B cell (primary cell): Measurements from ENCODE around the gene SEC24D.

ENCODE experiments used
- EZH2 ChIP-seq: IDR thresholded peaks from 2 replicates; pipeline ENCODE4 v1.6.1; 2012; ENCODE audit warnings: borderline replicate concordance, low read depth, mild to moderate bottlenecking, moderate library complexity, low read length; ENCODE audit not compliant: insufficient read depth, poor library complexity, severe bottlenecking
- TF ChIP-seq, protein P1 (sequence below): fragments of 200-600 bp; IDR thresholded peaks from one replicate; pipeline ENCODE4 v1.8.0; 2022; ENCODE audit warnings: antibody characterized with exemption, mild to moderate bottlenecking

DNA sequence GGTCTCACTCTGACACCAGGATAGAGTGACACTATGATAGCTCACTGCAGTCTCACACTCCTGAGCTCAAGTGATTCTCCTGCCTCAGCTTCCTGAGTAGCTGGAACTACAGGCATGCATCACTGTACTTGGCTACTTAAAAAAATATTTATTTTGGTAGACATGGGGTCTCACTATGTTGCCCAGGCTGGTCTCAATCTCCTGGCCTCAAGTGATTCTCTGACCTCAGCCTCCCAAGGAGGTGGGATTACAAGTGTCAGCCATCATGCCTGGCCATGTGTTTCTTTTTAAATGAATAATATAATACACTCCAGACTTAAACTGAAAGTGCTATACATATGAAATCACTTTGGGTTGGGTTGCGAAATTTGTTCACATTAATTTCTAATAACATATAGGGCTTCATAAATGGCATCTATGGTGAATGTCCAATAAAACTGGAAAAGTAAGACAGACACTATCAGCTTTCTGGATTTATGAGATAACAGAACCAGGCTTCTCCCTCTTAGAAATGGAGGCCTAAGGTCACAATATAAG, 48.0 kb downstream of the SEC24D start:
- TF ChIP-seq, protein P1, sequence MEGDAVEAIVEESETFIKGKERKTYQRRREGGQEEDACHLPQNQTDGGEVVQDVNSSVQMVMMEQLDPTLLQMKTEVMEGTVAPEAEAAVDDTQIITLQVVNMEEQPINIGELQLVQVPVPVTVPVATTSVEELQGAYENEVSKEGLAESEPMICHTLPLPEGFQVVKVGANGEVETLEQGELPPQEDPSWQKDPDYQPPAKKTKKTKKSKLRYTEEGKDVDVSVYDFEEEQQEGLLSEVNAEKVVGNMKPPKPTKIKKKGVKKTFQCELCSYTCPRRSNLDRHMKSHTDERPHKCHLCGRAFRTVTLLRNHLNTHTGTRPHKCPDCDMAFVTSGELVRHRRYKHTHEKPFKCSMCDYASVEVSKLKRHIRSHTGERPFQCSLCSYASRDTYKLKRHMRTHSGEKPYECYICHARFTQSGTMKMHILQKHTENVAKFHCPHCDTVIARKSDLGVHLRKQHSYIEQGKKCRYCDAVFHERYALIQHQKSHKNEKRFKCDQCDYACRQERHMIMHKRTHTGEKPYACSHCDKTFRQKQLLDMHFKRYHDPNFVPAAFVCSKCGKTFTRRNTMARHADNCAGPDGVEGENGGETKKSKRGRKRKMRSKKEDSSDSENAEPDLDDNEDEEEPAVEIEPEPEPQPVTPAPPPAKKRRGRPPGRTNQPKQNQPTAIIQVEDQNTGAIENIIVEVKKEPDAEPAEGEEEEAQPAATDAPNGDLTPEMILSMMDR, result no peak
- TF ChIP-seq EZH2, result no peak
